ENCODE data around the gene UQCRC2.
A peak's percentile ranks its signal among the peaks of the same experiment; 100 is the strongest.
"Not testable (repeated sequence)": the region's sequence is repeated elsewhere in the genome, so short reads cannot be mapped to it uniquely, and the experiment has no call there.

UQCRC2 gene

GRCh38 chr16:21952793-21953540, at the start of gene UQCRC2:
Gene UQCRC2, plus strand, starts transcription at chr16:21953361. Its CDS starts 63 bp downstream, at chr16:21953424.
- peak; percentile 64 to 73 (median 68) for DNase-seq

GRCh38 chr16:21932650-21933049, 20.5 kb upstream of the UQCRC2 start:
- DNase-seq, result not testable (repeated sequence)

GRCh38 chr16:21933316-21933715, 19.8 kb upstream of the UQCRC2 start:
- DNase-seq, result not testable (repeated sequence)

- DNase-seq, result not testable (repeated sequence)
Observed at GRCh38 chr16:21933790-21934189, 19.4 kb upstream of the UQCRC2 start.

GRCh38 chr16:21936216-21936615, 16.9 kb upstream of the UQCRC2 start:
- not testable (repeated sequence) for DNase-seq

GRCh38 chr16:21937336-21937829, 15.8 kb upstream of the UQCRC2 start:
- no peak for DNase-seq

GRCh38 chr16:21940570-21940969, 12.6 kb upstream of the UQCRC2 start:
- DNase-seq, result no peak

- DNase-seq, result no peak
Observed at GRCh38 chr16:21943571-21943970, 9.6 kb upstream of the UQCRC2 start.

GRCh38 chr16:21946889-21947635, 6.1 kb upstream of the UQCRC2 start:
- no peak for DNase-seq

GRCh38 chr16:21949713-21950260, 3.4 kb upstream of the UQCRC2 start:
- no peak for DNase-seq

GRCh38 chr16:21950782-21951521, 2.2 kb upstream of the UQCRC2 start:
- peak in 1 of 4 experiments; percentile 4 for DNase-seq

- DNase-seq, result peak; percentile 20 to 54 (median 38)
Observed at GRCh38 chr16:21952040-21952792, 945 bp upstream of the UQCRC2 start.

GRCh38 chr16:21953541-21953902, 361 bp downstream of the UQCRC2 start:
- DNase-seq, result no peak

GRCh38 chr16:21957714-21958346, 4.7 kb downstream of the UQCRC2 start:
- no peak for DNase-seq

GRCh38 chr16:21959050-21959449, 5.9 kb downstream of the UQCRC2 start:
- no peak for DNase-seq

- no peak for DNase-seq
Observed at GRCh38 chr16:21962475-21962874, 9.3 kb downstream of the UQCRC2 start.

GRCh38 chr16:21963887-21964286, 10.7 kb downstream of the UQCRC2 start:
- DNase-seq, result no peak

GRCh38 chr16:21964353-21964752, 11.2 kb downstream of the UQCRC2 start:
- no peak for DNase-seq

- DNase-seq, result no peak
Observed at GRCh38 chr16:21971856-21972255, 18.7 kb downstream of the UQCRC2 start.

GRCh38 chr16:21973945-21974344, 20.8 kb downstream of the UQCRC2 start:
- DNase-seq, result no peak

GRCh38 chr16:21980032-21980431, 26.9 kb downstream of the UQCRC2 start:
- no peak for DNase-seq

- no peak for DNase-seq
Observed at GRCh38 chr16:21982108-21982507, 28.9 kb downstream of the UQCRC2 start.
